Endothelial cell of umbilical vein (primary cell): ENCODE results near the gene CDC42SE1. TPM values are rescaled to one million over a fixed set of nuclear protein-coding genes. Genes with fewer than 3 reads are reported as not detected.

Source experiments
- BruUV-seq: library from RNA; stranded (reverse); fragments of 400-500 nt; replicated peaks from 2 replicates; lab custom pipeline; 2021; lab: Mats Ljungman, UMichigan
- CTCF ChIA-PET: fragments of 300-600, 350-600 bp; sonication (Branson Sonifier 250); formaldehyde crosslinking; loops from one replicate; lab custom pipeline; 2021; ENCODE audit warnings: antibody characterized with exemption, inconsistent platforms; lab: Charles Lee
- POLR2A ChIA-PET: fragments of 300-600, 350-600 bp; sonication (Branson Sonifier 250); formaldehyde crosslinking; loops from one replicate; lab custom pipeline; 2021; ENCODE audit warnings: antibody characterized with exemption, inconsistent platforms; lab: Charles Lee
- DNase-seq: peaks from one replicate; pipeline ENCODE4 v3.0.0-alpha.2; 2011; ENCODE audit warnings: low read depth, low spot score
- FAIRE-seq: peaks from 2 replicates; lab custom pipeline; 2011; peaks lifted over from hg19 to GRCh38; lab: Jason Lieb, UNC
- H2AFZ ChIP-seq: 2 replicates; pipeline ENCODE4 v1.6.0; 2012; ENCODE audit warnings: low read depth, low read length, control low read depth, inconsistent platforms
- H3K27ac ChIP-seq: 2 replicates; pipeline ENCODE4 v1.5.1; 2011; ENCODE audit warnings: low read depth, mild to moderate bottlenecking, control low read depth, low read length, moderate library complexity; ENCODE audit not compliant: insufficient read depth
- H3K27me3 ChIP-seq, 2 experiments: 2 replicates each; pipeline versions ENCODE4 v1.6.0 to v1.6.1; 2011; ENCODE audit warnings: low read length in 2 of 2, mixed read lengths in 1 of 2; ENCODE audit not compliant: control insufficient read depth in 2 of 2, insufficient read depth in 2 of 2
- H3K36me3 ChIP-seq, 2 experiments: 2 replicates in 1 of 2; 3 replicates in 1 of 2; pipeline ENCODE4 v1.5.1; 2011; ENCODE audit warnings: low read length in 2 of 2, mild to moderate bottlenecking in 1 of 2, moderate library complexity in 1 of 2; ENCODE audit not compliant: control insufficient read depth in 2 of 2, insufficient read depth in 2 of 2; ENCODE audit errors: extremely low read depth in 1 of 2
- H3K4me1 ChIP-seq: 3 replicates; pipeline ENCODE4 v1.5.1; 2011; ENCODE audit warnings: mild to moderate bottlenecking, low read length; ENCODE audit not compliant: control insufficient read depth, insufficient read depth; ENCODE audit errors: extremely low read depth
- H3K4me2 ChIP-seq: 2 replicates; pipeline ENCODE4 v1.6.1; 2011; ENCODE audit warnings: low read length, control low read depth, mixed read lengths; ENCODE audit not compliant: insufficient read depth
- H3K4me3 ChIP-seq, 3 experiments: fragments of 200-600 bp in 1 of 3; sonication (generic), shearing (Covaris generic) in 1 of 3; replicated peaks in 1 of 3; 2 replicates each; pipeline ENCODE4 v1.5.1; 2011 to 2016; ENCODE audit warnings: control low read depth in 3 of 3, low read length in 3 of 3, mild to moderate bottlenecking in 2 of 3, inconsistent platforms in 1 of 3, low read depth in 1 of 3, moderate library complexity in 1 of 3; ENCODE audit not compliant: insufficient read depth in 1 of 3
- H3K79me2 ChIP-seq: 2 replicates; pipeline ENCODE4 v1.6.0; 2012; ENCODE audit warnings: low read length, inconsistent platforms; ENCODE audit not compliant: control insufficient read depth, insufficient read depth
- H3K9ac ChIP-seq: replicated peaks from 2 replicates; pipeline ENCODE3; 2011; ENCODE audit warnings: low read length, control low read depth; ENCODE audit not compliant: insufficient read depth; ENCODE audit errors: extremely low read depth
- H3K9me1 ChIP-seq: replicated peaks from 3 replicates; pipeline ENCODE4 v1.6.0; 2011; ENCODE audit warnings: mild to moderate bottlenecking, low read length; ENCODE audit not compliant: control insufficient read depth, insufficient read depth; ENCODE audit errors: extremely low read depth
- H3K9me3 ChIP-seq: replicated peaks from 2 replicates; pipeline ENCODE4 v1.5.1; 2012; ENCODE audit warnings: low read length, inconsistent platforms; ENCODE audit not compliant: control insufficient read depth, insufficient read depth
- H4K20me1 ChIP-seq: replicated peaks from 2 replicates; pipeline ENCODE3; 2011; ENCODE audit warnings: mild to moderate bottlenecking, low read length; ENCODE audit not compliant: control insufficient read depth, insufficient read depth; ENCODE audit errors: extremely low read depth
- EZH2 ChIP-seq: IDR thresholded peaks from 2 replicates; pipeline ENCODE4 v1.6.1; 2012; ENCODE audit warnings: borderline replicate concordance, low read depth, mild to moderate bottlenecking, moderate library complexity, low read length, inconsistent platforms; ENCODE audit not compliant: severe bottlenecking
- FOS ChIP-seq: IDR thresholded peaks from 2 replicates; pipeline ENCODE4 v1.6.1; 2011; ENCODE audit warnings: mild to moderate bottlenecking, low read length, moderate library complexity, borderline replicate concordance; ENCODE audit not compliant: insufficient read depth
- GATA2 ChIP-seq: IDR thresholded peaks from 2 replicates; pipeline ENCODE4 v1.7.0; 2011; ENCODE audit warnings: low read depth, mild to moderate bottlenecking, moderate library complexity, mixed read lengths, low read length; ENCODE audit not compliant: insufficient read length, insufficient read depth
- JUN ChIP-seq: IDR thresholded peaks from 2 replicates; pipeline ENCODE4 v1.6.1; 2011; ENCODE audit warnings: borderline replicate concordance, low read depth; ENCODE audit not compliant: insufficient read length, insufficient read depth
- POLR2A ChIP-seq: IDR thresholded peaks from 2 replicates; pipeline ENCODE4 v1.6.1; 2012; ENCODE audit warnings: low read depth, mild to moderate bottlenecking, control low read depth, low read length
- POLR2AphosphoS5 ChIP-seq: IDR thresholded peaks from 2 replicates; pipeline ENCODE4 v1.6.1; 2012; ENCODE audit warnings: low read depth, mild to moderate bottlenecking, control low read depth, low read length, moderate library complexity; ENCODE audit not compliant: insufficient read depth
- dilution Hi-C: fragments of 300-500 bp; cut with MboI; formaldehyde crosslinking; loops from one replicate; pipeline ENCODE4 v1.15.0; 2019; ENCODE audit warnings: low sequenced_read_pairs; ENCODE audit not compliant: extremely low pct_ligation_motif_present
- intact Hi-C: fragments of 100-400 bp; cut with micrococcal nuclease; formaldehyde crosslinking; loops from one replicate; pipeline ENCODE4 v1.10.0; 2022
- polyA plus RNA-seq, 4 experiments: library from polyadenylated mRNA; depleted of rRNA in 3 of 4; stranded (reverse) in 3 of 4; unstranded in 1 of 4; fragments of >200 nt; gene quantifications; 2 replicates each; pipeline versions ENCODE4 v1.2.1 to v1.2.3, GENCODE V29; 2011 to 2012; ENCODE audit warnings: missing spikeins in 1 of 4
- total RNA-seq: library from RNA; stranded (reverse); gene quantifications from 2 replicates; pipeline ENCODE4 v1.2.3, GENCODE V29; 2021
- TF ChIP-seq, protein P1 (sequence below), 2 donors: IDR thresholded peaks; 1 replicate in 1 of 2; 2 replicates in 1 of 2; pipeline ENCODE4 v1.5.1; 2011; ENCODE audit warnings: low read length in 2 of 2, mild to moderate bottlenecking in 2 of 2, moderate library complexity in 2 of 2, control low read depth in 1 of 2, inconsistent platforms in 1 of 2, low read depth in 1 of 2; ENCODE audit not compliant: insufficient read depth in 1 of 2; ENCODE audit errors: extremely low read depth in 1 of 2

The CDC42SE1 gene
- total and polyA plus RNA-seq, 2 donors (not counting 3 experiments of a cell fraction or from before 2014, with no cell fraction given) = 59.6 to 85.9 TPM

DNA sequence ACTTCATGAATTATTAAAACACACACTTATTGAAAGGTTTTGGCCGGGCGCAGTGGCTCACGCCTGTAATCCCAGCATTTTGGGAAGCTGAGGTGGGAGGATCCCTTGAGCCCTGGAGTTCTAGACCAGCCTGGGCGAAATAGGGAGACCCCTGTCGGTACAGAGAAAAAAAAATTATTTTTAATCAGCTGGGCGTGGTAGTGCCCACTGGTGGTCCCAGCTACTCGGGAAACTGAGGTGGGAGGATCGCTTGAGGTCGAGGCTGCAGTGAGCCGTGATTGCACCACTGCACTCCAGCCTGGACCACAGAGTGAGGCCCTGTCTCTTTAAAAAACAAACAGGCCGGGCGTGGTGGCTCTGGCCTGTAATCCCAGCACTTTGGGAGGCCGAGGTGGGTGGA is 12.8 kb upstream of the CDC42SE1 start:
- dilution Hi-C loops (no loop called here), intact Hi-C loops (no loop called here)
- Histone ChIP-seq H3K36me3 (peaks cover 0 to 4% of the 10 kb centered on the region in 2 experiments), H3K27ac (no peak overlapping the region), H3K9ac (no peak overlapping the region), H3K4me1 (no peaks in the 10 kb centered on the region), H3K9me1 (no peaks in the 10 kb centered on the region), H3K4me3 (no peak overlapping the region), H3K9me3 (no peaks in the 10 kb centered on the region), H3K27me3 (no peaks in the 10 kb centered on the region), H3K79me2 (peaks cover 10% of the 10 kb centered on the region), H2AFZ (no peak overlapping the region), H3K4me2 (no peak overlapping the region), H4K20me1 (no peaks in the 10 kb centered on the region)
- ChIA-PET CTCF (interaction anchor here (0.9 to 3.0 kb wide), 5 partner anchors 12 to 135 kb away, joined by 3 to 39 read pairs (median 7); partner anchors contain the start of genes CDC42SE1 and MLLT11), POLR2A (interaction anchor here (0.6 to 1.8 kb wide), 2 partner anchors 12 to 23 kb away, joined by 5 read pairs; partner anchors contain the start of gene MLLT11)
- DNase-seq (no peak), FAIRE-seq (no peak)
- TF ChIP-seq GATA2 (no peak), POLR2AphosphoS5 (no peak), EZH2 (no peak), POLR2A (no peak), JUN (no peak), FOS (no peak)
- TF ChIP-seq, protein P1, sequence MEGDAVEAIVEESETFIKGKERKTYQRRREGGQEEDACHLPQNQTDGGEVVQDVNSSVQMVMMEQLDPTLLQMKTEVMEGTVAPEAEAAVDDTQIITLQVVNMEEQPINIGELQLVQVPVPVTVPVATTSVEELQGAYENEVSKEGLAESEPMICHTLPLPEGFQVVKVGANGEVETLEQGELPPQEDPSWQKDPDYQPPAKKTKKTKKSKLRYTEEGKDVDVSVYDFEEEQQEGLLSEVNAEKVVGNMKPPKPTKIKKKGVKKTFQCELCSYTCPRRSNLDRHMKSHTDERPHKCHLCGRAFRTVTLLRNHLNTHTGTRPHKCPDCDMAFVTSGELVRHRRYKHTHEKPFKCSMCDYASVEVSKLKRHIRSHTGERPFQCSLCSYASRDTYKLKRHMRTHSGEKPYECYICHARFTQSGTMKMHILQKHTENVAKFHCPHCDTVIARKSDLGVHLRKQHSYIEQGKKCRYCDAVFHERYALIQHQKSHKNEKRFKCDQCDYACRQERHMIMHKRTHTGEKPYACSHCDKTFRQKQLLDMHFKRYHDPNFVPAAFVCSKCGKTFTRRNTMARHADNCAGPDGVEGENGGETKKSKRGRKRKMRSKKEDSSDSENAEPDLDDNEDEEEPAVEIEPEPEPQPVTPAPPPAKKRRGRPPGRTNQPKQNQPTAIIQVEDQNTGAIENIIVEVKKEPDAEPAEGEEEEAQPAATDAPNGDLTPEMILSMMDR (IDR thresholded peaks at IDR 0.05; ENCODE audit: extremely low read depth in 1 of 2, insufficient read depth in 1 of 2, low read depth in 1 of 2, low read length in 2 of 2) = no peak
- no TSS peak for BruUV-seq
